NCI-H1694 treated with DMSO at 0.1 percent for 48 hours (cell line): Measurements from ENCODE around the gene GRIN2A.

ENCODE experiments used
- DNase-seq: peaks from one replicate; lab custom pipeline; 2025; lab: John Stamatoyannopoulos, UW

Gene GRIN2A

DNA sequence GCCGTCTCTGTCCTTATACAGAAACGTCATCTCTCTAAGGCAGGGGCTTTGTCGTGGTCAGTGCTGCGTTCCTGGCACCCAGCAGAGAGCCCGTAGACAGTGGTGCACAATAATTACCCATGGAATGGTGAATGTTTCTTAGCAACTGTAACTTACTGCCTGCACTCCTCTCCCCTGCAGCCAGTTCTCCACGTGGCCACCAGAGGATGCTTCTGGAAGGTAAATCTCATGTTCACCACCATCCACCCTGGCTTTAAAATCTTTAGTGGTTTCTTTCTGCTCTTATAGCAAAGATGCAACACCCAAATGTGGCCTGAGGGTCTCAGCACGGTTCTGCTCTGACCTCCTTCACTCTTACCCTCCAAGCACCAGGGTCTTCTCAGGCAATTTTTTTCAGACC is 150.8 kb downstream of the GRIN2A start:
- no peak for DNase-seq

DNA sequence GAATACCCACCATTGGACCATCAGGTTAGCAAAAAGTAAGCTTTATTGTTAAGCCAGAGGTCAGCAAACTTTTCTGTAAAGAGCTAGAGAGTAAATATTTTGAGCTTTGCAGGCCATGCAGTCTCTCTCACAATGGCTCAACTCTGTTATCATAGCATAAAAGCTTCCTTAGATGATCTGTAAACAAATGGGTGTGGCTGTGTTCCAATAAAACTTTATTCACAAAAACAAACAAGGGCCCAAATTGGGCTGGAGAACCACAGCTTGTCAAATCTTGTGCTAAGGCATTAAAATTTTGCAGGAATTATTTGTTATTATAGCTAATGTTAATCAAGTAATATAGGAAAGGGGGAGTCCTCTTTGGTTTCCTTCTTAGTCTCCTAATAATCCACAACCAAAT is 153.6 kb downstream of the GRIN2A start:
- DNase-seq = no peak

DNA sequence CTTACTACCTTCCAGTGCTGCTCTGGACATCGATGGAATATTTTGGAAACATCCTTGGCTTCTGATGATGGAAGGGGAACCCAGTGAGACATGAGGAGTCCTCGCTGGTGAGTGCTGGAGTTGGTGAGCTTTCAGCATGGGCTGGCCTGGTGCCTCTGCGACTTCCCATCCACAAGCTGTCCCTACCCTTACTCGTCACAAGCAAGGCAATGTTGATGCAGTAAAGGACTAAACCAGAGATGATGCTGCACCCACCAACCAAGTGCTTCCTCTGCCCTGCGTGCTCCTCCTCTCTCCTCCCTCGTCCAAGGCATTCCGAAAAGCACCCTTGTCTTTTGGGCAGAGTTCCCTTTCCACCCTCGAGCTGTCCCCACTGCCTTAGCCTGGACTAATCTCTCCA is 154.7 kb downstream of the GRIN2A start:
- no peak for DNase-seq

DNA sequence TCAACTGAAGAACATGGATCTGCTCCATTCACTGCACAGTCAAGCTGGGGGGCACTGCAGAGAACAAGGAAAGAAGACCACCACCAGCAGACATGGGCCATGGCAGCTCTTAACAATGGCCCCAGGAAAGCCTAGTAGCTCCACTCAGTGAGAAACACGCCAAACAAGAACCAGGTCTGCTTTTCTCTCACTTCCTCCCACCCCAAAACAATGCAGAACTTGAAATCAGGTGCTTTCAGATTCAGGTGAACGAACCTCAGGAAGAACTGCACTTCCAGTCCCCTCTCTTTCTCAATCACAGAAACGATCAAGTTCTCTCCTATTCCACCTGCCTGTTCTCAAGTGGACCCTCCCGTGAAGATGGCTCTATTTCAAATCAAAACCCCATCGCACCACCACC is 155.6 kb downstream of the GRIN2A start:
- DNase-seq = no peak

DNA sequence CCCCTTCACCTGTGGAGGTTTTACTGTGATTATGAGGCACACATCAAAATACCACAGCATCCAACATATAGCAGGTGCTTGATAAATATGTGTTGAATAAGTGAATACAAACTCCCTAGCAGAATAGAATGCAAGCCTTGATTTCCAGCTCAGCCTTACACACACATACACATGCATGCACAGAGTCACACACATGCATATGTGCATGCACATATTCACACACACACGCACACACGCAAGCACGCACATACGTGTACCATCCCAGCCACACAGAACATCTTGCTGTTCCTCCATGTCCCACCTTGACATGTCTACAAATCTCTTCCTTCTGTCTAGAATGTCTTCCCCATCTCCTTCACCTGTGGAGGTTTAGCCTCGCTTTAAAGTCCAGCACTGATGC is 160.1 kb downstream of the GRIN2A start:
- DNase-seq = no peak

DNA sequence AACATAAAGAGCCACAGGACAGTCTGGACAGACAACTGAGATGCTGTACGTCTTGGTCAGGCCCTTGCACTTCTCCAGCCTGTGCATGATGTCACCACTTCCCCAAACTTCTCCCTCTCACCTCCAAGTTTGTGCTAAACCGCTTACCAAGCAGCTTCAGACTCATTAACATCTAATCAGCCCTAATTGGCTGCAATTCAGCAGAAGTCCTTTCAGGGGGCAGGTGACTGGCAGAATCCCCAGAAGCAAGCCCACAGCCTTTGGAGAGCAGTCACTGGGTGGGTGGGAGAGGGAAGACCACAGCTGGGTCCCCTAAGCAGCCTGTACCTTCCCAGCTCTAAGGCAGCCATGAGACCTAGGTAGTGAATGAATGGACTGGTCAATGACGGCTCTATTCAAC is 161.4 kb downstream of the GRIN2A start:
- no peak for DNase-seq

DNA sequence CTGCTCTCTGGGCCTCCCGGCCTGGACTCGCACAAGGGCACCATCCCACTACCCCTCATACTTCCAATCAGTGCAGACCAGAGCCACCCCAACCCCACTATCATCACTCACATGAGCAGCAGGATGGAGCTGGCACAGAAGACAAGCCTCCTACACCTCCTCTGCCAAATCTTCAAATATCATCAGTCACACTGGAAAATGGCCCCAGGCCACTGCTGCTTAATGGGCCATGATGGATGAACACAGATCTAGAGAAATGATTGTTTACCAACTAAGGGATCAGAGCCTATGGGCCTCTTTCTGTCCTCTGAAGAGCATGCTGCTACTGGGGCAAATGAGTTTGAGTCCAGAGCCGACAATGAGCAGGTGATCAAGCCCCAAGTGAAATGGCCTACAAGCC is 165.5 kb downstream of the GRIN2A start:
- no peak for DNase-seq

DNA sequence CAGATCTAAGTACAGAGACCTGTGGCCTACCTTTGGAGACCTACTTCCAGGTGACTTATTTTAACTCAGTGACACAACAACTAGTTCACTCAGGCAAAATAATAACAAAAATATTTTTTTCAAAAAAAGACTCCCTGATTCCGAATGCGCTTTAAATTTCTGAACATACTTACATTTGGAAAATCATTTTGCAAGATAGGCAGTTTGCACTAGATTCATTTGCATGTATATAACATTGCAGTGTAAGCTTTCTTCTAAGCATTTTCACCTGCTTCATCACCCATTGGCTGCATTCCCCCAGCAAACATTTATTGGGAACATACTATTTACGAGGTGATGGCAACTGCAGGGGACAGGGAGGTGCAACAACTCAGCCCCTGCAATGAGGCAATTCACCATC is 166.8 kb downstream of the GRIN2A start:
- DNase-seq = no peak

DNA sequence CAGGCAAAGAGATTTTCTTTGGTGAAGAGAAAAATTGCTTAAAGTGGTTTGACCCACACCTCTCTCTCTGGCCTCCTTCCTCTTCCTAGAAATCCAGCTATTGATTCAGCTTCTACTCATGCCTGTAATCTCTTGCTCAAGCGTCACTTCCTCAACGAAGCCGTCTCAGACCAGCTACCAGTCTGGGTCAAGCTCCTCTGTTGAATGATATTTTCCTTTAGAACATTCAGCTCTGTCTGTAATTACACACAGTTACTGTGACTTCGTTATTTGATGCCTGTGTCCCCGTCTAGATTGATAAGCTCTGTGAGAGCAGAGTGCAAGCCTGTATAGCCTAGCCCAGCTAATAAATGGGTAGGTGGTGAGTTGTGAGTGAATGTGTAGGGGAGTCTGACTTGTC is 168.5 kb downstream of the GRIN2A start:
- no peak for DNase-seq

DNA sequence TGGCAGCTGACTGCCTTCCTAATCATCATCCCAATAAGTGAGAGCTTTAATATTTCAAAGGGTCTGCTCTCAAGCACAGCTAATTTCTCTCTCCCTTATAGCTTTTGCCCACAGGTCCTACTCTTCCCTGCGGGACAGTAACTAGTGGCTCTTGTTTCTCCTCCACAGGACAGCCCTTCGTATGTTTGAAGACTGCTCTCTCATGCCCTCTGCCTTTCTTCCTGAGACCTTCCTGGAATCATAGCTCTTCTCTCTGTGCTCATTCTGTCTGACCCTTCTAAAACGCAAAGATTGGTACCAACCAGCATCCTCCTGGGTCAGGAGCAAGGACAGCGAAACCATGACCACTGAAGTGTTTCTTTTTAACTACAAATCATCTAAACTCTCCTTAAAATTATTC is 168.9 kb downstream of the GRIN2A start:
- no peak for DNase-seq

DNA sequence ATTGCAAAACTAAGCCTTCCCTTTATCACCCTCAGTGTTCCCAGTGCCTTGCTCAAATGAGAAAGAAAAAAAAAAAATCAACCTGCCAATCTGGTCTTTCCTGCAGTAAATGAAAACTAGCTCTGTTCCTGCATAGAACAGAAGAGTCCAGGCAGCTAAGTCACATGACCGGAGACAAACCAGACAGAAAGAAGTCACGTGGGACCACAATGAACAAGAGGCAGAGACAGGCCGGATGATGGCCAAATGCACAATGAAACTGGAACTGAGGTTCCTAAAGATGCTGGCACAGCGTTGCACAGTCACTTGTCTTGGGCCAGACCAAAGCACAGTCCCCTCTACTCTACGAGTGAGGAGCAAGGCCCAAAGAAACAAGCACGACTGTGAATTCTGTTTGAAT is 172.5 kb downstream of the GRIN2A start:
- no peak for DNase-seq

DNA sequence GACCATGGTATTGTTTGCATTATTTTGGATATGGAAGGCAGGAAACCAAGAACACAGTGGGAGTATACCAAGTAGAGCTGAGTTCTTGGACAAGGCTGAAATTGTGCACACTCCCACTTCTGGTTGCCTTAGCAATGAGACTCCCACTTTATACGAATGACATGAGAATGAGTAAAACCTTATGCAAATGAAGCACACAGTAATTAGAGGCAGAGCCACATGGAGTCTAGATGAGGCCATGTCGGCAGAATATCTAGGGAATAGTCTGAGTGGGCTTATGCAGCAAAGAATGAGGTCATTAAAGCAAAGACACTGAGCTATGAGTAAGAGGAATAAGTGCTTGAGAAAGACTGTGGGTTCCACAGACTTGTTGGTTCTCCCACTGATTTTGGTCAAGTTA is 178.7 kb downstream of the GRIN2A start:
- DNase-seq = no peak

DNA sequence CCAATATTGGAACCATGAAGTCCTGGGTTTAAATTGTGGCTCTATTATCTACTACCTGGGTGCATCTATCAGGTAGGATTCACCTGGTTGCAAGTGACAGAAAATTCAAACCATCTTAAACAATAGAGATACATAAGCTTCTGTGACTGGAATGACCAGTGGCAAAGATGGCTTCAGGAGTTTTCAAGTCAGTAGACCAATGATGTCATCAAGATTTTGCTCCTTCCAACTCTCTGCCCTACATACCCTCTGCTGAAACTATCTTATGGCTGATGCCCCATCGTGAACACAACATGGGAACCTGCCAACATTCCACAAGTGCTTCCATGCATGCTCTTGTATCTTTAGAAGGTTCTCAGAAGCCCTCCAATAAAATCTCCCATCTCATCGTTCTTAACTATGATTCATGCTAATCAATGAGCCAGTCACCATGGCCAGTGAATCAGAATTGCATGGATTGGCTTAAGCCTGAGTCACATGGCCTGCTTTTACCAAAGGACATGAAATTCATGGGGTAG is 180.9 kb downstream of the GRIN2A start:
- DNase-seq = no peak

DNA sequence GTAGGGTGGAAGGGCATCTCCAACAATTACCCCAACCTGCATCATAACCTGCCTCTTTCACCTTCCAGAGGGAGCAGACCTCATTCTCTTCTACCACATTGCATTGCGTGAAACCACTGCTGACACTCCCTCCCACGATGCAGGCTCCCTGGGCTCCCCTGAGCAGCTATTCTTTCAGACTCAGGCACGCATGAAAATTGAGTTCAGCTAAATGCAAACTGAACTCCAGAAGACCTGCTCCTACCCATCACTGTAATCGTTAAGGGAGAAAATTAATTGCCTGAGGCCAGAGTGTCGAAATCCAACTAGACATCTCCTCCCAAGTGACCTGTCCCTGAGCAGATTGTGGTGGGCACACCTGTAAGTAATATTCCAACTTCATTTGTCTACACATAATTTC is 186.0 kb downstream of the GRIN2A start:
- no peak for DNase-seq

DNA sequence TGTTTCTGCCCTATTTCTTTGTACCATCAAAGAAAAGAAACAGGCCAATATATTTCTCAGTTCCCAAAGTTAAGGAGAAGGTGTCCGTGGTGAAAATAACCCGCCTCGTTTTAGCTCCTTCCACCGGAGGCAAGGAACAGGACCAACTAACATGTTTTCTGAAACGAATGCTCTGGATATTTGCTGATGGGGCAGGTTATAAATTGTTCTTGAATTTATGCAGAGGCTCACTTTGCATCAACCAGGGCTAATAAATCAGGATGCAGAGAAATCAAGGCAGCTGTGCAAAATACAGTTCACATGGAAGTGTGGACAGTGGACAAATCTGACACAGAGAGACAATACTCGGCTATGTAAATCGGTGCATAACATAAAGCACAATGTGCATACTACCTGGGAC is 189.8 kb downstream of the GRIN2A start:
- no peak for DNase-seq

DNA sequence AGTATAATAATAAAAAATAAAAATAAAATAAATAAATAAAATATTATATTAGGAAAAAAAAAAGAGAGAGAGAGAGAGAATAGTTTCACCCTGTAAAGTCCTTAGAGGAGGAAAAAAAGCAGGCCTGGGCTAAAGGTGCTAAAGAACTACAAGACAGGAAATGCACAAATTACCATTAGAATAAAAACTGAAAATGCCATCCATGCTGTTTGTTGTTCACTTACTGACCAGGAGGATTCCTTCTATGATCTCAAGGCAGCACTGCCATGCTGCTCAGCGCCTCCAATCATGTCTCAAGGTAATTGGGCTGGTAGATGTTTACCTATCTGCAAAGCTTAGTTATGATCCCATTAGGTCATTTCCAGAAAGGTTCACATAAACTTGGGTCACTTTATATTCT is 201.2 kb downstream of the GRIN2A start:
- DNase-seq = no peak

DNA sequence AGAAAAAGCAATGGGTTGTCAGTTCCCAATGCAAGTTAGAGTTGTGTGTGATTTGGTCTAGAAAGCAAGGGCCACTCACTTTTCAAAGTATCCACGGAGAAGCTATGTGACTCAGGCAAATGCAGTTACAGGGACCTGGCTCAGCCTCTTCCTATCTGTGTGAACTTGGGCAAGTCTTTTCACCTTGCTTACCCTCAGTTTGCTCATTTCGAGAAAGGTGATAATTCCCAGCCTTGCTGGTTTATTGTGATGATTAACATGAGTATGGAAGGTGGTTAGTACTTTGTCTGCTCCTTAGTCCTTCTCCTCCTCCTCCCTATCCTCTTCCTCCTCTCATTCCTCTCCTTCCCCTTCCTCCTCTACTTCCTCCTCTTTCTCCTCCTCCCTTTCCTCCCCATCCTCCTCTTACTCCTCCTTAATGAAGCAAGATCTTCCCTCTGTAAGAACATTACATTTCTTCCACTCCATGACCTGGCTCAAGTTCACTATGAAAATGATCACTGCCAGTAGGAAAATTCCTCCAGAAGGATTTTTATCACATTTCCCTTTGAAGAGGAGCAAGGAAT is 204.0 kb downstream of the GRIN2A start:
- no peak for DNase-seq

DNA sequence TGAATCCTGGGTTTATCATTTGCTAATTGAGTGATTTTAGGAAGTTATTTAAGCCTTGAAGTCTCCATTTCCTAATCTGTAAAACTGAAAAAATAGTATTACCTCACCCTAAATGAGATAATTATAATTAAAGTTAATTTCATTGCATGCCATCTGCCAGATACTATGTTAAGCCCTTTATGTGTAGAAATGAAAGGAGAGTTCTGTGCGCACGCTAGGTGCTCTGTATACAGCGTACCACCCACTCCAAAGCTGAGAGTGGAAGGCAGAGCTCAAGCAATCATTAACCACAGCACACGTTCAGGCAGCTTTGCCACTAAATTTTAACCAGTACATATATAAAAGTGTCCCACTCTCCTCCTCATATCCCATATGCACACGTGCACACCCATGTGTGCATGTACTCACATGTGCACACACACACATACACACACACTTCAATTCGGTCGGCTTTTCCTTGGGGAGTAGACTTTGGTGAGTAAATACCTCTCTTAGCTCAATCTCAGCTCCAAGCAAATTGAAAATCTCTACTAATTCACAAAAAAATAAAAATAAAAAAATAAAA is 204.8 kb downstream of the GRIN2A start:
- DNase-seq = no peak

DNA sequence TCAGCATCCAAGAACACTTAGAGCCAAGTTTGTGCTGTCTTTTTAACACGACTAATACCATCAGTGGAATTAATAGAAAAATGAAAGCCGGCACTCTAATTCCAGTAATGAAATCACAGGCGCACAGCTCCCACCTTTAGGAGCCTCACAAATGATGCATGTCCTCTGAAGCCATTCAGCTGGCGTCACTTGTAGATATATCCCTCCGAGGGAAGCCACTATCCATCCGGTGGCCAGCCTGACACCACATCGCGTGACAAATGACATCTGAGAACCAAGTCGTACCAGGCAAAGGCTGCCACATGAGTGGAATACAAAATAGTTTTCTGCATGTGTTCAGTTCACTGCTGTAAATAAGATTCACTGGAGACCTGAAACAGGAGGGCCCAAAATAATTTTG is 205.6 kb downstream of the GRIN2A start:
- DNase-seq = no peak

DNA sequence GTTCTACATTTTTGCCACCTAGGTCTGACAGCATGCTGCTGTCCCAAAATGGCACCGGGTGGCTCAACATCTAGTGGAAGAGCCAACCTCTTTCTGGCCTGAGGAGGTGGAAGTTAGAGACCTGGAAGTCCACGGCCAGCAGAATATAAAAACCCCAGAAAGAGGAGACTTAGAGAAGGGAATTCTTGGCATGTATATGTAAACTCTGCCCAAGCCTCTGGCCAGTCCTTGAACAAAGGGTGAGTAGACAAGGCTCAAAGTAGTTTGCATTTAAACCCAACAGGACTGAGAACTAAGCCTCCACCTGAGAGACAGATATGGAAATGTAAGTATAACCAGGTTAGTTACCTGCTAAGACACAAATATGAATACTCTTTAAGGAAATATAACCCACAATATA is 210.3 kb downstream of the GRIN2A start:
- no peak for DNase-seq

DNA sequence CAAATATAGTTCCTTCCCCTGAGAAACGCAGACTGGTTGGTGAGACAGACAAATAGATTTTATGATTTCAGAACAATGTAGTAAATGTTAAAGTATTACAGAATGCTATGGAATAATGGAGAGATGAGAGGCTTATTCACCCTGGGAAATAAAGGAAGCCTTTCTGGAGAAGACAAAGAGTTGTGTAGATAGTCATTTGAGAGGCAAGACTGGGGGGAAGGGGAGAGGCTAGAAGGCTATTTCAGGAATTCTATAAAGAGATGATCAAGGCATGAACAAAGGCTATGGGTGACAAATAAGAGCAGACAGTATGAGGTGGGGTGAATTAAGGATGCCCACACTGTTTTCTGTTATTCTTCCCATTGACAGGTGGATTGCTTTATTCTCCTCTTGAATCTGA is 211.4 kb downstream of the GRIN2A start:
- no peak for DNase-seq

DNA sequence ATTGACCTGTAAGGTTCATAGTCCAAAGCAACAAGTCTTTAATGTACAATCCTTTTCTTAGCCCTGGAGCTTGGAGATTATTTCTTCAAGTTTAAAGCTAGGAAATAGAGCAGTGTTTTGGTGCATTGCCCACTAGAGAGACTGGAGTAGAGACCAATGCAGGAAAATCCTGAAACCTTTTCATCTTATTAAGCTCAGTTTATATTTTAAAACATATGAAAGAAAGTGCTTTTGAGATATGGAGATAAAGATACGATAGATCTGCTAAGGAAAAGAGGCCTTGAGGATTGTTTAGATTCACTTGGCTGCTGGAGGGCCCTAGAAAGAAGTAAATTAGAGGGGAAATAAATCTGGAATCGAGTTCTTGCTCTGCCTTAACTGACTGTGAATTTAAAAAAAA is 212.0 kb downstream of the GRIN2A start:
- DNase-seq = no peak

DNA sequence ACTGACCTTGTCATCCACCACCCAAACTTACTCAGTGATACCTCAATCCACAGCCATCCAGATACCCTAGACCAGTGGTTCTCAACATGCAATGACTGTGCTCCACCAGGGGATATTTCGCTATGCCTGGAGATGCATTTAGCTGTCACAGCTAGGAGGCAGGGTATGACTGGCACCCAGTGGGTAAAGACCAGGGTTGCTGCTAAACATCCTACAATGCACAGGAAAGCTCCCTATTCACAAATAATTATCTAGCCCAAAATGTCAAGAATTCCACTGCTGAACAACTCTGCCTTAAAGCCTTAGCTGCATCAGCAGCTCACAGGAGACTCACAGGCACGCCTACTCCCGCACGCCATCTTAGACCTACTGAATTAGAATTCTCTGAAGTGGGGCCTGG is 212.6 kb downstream of the GRIN2A start:
- DNase-seq = no peak

DNA sequence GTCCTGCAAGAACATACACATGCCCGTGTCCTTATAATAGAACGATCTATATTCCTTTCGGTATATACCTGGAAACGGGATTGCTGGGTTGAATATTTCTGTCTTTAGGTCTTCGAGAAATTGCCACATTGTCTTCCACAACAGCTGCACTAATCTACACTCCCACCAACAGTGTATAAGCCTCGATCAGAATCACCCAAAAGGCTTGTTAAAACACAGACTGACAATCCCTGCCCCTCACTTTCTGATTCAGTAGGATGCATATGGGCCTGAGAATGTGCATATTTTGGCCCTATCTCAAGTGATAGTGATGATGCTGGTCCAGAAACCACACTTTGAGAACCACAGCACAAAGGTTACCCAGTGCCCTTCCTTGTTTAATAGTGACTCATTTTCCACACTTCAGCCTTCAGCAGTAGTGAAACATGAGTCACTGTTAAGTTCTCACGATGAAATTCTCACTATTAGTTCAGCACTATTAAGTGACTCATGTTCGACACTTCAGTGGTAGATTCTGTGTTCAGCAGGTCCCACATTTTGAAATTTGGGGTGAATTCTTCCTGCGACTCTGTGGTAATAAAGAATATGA is 215.6 kb downstream of the GRIN2A start:
- DNase-seq = no peak
